Upper lobe of left lung (tissue), 4 donors: ENCODE results near the gene FKBP1A.

ENCODE experiments used
- EP300 ChIP-seq, 4 donors: sonication (generic); formaldehyde crosslinking; IDR thresholded peaks; one replicate each; pipeline ENCODE4 v1.5.1; 2017; ENCODE audit warnings: antibody characterized with exemption in 4 of 4, control low read depth in 2 of 4
- POLR2A ChIP-seq, 4 donors: fragments of 450-650 bp; IDR thresholded peaks; one replicate each; pipeline ENCODE4 v1.5.1; 2016 to 2017; ENCODE audit warnings: antibody characterized with exemption in 4 of 4, mild to moderate bottlenecking in 2 of 4

GRCh38 chr20:1403624-1404023, 10.8 kb upstream of the FKBP1A start:
- TF ChIP-seq EP300 (IDR thresholded peaks at IDR 0.05) (no peak), POLR2A (IDR thresholded peaks at IDR 0.05) (no peak)
